ENCODE measurements around the gene TEX11. TPM values are rescaled to one million over a fixed set of nuclear protein-coding genes. Genes with fewer than 3 reads are reported as not detected.

Gene TEX11
- total and polyA plus RNA-seq, 2 experiments from 2014 or later: 0.60 to 1.0 TPM

GRCh38 chrX:70504772-70505450 is 403.6 kb downstream of the TEX11 start:
- no peaks in the 10 kb centered on the region; the same call in 2 of the 3 replicates for H3K9me3 Mint-ChIP-seq
- H3K4me3 ChIP-seq: no peak overlapping the region
- TF ChIP-seq EZH2phosphoT487 (IDR thresholded peaks at IDR 0.05; ENCODE audit: unreplicated experiment): no peak
- no peak for TF ChIP-seq ZNF462 (CRISPR knock-in tag; IDR thresholded peaks at IDR 0.05)
- TF ChIP-seq EZH2 (IDR thresholded peaks at IDR 0.05; ENCODE audit: low read depth, unreplicated experiment): no peak
- TF ChIP-seq ZNF114 (CRISPR knock-in tag; IDR thresholded peaks at IDR 0.05): no peak
- TF ChIP-seq STAT1 (IDR thresholded peaks at IDR 0.05; ENCODE audit: unreplicated experiment): no peak
- no peak for TF ChIP-seq POLR2AphosphoS5 (IDR thresholded peaks at IDR 0.05; ENCODE audit: low read depth)
- TF ChIP-seq JUNB (IDR thresholded peaks at IDR 0.05; ENCODE audit: unreplicated experiment): no peak
- TF ChIP-seq NANOG (IDR thresholded peaks at IDR 0.05; ENCODE audit: borderline replicate concordance): no peak
- no peak for TF ChIP-seq ETS1 (IDR thresholded peaks at IDR 0.05)
- TF ChIP-seq CTCF (conservative IDR thresholded peaks at IDR 0.05; ENCODE audit: low read depth in 2 of 2): no peak
- no peak for TF ChIP-seq ZNF331 (CRISPR knock-in tag; IDR thresholded peaks at IDR 0.05; ENCODE audit: low read depth)
- TF ChIP-seq REST (IDR thresholded peaks at IDR 0.05; ENCODE audit: unreplicated experiment): no peak
- TF ChIP-seq CREB1 (CRISPR knock-in tag; IDR thresholded peaks at IDR 0.05; ENCODE audit: low read depth): no peak
- ATAC-seq (peak; percentile 28), DNase-seq (ENCODE audit: low spot score) (no peak)
- no peaks in the 10 kb centered on the region for H3K9me2 ChIP-seq (ENCODE audit: insufficient read depth)
- H3K4me2 ChIP-seq: no peak overlapping the region
- no peak overlapping the region for H2AFZ ChIP-seq
- no peaks in the 10 kb centered on the region; the same call in 1 of the 2 replicates for H3K36me3 ChIP-seq (ENCODE audit: insufficient read depth)
- H3K4me1 Mint-ChIP-seq: peaks cover 31% of the 10 kb centered on the region
- no peaks in the 10 kb centered on the region for H3F3A ChIP-seq (replicated peaks; ENCODE audit: low read depth)
- H3K27ac ChIP-seq (ENCODE audit: low read depth): no peak overlapping the region
- no peaks in the 10 kb centered on the region for H4K20me1 ChIP-seq (replicated peaks; ENCODE audit: insufficient read depth)
- H3K27me3 Mint-ChIP-seq (ENCODE audit: insufficient read depth, low read depth, poor library complexity): peaks cover 7% of the 10 kb centered on the region
- H3K79me2 ChIP-seq (replicated peaks; ENCODE audit: insufficient read depth): no peaks in the 10 kb centered on the region
- no peak overlapping the region for H3K27ac Mint-ChIP-seq
- no peak overlapping the region for H3K4me3 Mint-ChIP-seq
- no peaks in the 10 kb centered on the region for H3K27me3 ChIP-seq (ENCODE audit: insufficient read depth)
- H3K4me1 ChIP-seq (ENCODE audit: insufficient read depth): peaks cover 12% of the 10 kb centered on the region
- peaks cover 40% of the 10 kb centered on the region for H3K36me3 Mint-ChIP-seq (ENCODE audit: low read depth)
